LNCAP (cell line): Measurements from ENCODE around the gene PIGX.

Experiments
- TF ChIP-seq, protein P1 (sequence below): fragments of 450-650 bp; IDR thresholded peaks from 2 replicates; pipeline ENCODE4 v1.5.1; 2017; ENCODE audit warnings: mild to moderate bottlenecking

Gene PIGX

DNA sequence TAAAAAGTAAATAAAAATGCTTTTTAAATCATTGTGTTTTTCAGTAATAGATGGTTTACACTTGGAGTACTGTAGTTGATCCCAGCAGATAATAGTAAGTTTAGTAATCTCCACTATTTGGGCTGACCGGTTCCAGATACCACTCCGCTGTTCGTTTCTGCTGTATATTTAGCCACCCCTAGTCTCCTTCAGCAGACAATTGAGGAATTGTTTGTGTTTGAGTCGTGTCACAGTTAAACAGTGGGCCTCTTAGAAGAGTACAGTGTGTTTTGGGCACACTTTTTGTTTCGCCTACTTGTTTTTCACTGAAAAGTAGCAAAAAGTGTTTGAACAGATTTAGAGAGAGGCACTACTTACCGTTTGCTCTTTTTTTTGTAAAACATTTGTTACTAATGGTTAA is 60.7 kb downstream of the PIGX start:
- TF ChIP-seq, protein P1, sequence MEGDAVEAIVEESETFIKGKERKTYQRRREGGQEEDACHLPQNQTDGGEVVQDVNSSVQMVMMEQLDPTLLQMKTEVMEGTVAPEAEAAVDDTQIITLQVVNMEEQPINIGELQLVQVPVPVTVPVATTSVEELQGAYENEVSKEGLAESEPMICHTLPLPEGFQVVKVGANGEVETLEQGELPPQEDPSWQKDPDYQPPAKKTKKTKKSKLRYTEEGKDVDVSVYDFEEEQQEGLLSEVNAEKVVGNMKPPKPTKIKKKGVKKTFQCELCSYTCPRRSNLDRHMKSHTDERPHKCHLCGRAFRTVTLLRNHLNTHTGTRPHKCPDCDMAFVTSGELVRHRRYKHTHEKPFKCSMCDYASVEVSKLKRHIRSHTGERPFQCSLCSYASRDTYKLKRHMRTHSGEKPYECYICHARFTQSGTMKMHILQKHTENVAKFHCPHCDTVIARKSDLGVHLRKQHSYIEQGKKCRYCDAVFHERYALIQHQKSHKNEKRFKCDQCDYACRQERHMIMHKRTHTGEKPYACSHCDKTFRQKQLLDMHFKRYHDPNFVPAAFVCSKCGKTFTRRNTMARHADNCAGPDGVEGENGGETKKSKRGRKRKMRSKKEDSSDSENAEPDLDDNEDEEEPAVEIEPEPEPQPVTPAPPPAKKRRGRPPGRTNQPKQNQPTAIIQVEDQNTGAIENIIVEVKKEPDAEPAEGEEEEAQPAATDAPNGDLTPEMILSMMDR: no peak

DNA sequence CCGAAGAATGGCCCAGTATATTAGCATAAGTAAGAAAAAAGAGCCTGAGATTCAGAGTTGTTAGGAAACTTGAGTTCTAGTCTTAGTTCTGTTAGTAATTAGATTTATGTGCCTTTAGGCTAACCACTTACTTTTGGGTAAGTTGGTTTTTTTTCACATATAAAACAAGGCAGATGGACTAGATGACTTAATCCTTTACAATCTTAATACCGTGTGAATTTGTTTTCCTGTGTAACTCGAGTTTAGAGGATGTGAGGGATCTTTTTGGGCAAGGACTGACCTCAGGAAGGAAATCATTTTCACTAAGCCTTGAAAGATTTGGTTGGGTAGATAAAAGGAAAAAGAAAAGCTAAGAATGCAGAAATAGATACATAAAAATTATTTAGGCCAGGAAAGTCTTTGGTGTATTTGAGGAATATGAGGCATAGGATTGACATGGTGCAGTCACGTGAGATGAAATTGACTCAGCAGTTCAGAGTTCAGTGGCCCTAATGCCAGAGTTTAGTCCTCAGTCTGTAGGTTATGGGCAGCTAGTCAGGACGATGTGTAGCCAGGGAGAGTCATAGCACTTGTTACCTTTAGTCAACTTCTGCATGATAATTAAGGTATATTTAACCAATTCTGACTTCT is 62.1 kb downstream of the PIGX start:
- TF ChIP-seq, protein P1: no peak

DNA sequence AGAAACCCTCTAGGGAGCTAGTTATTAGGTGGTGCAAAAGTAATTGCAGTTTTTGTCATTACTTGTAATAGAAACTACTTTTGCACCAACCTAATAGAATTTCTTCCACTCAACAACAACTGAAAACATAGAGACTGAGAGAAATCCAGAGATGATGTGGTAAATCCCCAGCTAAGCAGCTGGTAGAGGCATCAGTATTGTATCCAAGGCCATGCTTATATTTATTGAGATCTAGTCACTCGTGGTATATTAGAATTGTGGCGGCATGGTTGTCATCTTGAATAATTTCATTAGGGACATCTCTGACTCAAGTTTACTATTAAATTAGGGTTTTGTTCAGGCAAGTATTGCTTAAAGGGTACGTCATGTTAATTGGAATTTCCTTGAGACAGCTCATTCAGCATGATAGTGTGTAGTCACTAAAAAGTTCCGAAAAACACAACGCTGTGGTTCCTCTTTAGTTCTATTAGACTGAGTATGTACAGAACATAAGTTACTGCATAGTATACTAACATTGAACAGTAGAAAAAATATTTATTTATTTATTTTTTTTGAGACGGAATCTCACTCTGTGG is 62.8 kb downstream of the PIGX start:
- TF ChIP-seq, protein P1: no peak

DNA sequence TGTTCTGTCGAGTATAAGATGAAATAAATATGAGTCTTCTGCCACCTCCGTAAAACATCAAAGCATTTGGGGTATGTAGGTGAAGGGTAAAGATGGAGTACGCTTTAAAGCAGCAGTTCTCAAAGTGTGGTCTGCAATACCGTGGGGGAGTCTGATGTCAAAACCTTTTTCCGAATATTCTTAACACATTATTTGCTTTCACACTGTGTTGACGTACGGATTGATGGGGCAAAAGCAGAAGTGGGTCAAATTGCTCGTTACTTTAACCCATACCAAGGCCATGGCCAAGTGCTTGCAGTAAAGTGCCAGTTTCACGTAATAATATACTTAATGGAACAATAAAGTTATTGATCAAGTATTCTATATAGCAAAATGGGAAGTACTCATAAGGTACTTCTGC is 63.8 kb downstream of the PIGX start:
- TF ChIP-seq, protein P1: no peak

DNA sequence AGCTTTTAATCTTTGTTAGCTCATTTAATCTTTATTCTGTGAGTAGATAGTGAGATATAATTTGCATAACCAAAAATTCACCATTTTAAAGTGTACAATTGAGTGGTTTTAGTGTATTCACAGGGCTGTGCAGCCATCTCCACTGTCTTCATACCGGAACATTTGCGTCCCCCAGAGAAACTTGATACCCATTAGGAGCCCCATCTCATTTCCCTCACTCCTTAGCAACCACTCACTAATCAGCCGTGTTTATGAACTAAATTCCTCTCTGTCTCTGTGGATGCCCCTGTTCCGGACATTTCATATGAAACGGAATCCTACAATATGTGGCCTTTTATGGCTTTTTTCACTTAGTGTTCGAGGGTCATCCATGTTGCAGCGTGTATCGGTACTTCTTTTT is 65.7 kb downstream of the PIGX start:
- TF ChIP-seq, protein P1: no peak

DNA sequence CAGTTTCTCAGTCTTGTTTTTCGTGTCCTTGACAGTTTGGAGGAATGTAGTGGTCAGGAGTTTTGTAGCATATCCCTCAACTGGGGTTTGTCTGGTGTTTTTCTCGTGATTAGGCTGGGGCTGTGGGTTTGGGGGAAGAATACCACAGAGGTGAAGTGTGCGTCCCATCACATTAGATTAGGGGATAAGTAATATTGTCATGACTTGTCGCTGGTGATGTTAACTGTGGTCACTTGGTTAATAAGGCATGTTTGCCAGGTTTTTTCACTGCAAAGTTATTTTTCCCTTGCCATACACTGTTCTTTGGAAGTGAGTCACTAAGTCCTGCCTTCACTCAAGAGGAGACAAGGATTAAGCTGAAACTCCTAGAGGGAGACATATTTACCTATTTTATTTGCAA is 66.6 kb downstream of the PIGX start:
- TF ChIP-seq, protein P1: no peak

DNA sequence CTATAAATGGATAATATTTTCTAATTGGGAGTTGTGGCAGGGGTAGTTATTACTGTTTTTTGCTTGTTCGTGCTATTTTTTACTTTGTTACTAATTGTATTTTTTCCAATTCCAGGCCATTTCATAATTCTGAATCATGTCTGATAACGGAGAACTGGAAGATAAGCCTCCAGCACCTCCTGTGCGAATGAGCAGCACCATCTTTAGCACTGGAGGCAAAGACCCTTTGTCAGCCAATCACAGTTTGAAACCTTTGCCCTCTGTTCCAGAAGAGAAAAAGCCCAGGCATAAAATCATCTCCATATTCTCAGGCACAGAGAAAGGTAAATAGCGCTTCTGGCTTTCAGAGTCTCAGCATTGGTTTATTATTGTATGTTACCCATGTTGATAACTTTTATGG is 70.3 kb downstream of the PIGX start:
- TF ChIP-seq, protein P1: no peak
